ENCODE data around the gene SARS2.
"Not testable (repeated sequence)": the region's sequence is repeated elsewhere in the genome, so short reads cannot be mapped to it uniquely, and the experiment has no call there.

SARS2 gene

DNA sequence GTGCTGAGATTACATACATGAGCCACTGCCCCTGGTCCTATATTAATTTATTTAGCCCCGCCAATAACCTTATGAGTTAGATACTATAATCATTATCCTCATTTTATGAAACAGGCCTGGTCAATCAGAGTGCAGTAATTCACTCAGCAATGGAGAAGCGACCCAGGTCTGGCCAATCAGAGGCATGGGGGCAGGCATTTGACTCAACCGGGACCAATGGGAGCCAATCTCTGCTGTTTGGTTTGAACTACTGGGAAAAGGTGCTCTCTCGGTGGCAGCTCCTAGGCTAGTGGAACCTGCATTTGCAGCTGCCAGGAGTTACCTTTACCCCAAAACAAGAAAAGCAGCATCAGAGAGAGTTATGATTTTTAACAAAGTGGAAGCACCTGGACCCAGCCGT lies 37.7 kb downstream of the SARS2 start:
- no peak for DNase-seq (ENCODE audit: low read depth)

DNA sequence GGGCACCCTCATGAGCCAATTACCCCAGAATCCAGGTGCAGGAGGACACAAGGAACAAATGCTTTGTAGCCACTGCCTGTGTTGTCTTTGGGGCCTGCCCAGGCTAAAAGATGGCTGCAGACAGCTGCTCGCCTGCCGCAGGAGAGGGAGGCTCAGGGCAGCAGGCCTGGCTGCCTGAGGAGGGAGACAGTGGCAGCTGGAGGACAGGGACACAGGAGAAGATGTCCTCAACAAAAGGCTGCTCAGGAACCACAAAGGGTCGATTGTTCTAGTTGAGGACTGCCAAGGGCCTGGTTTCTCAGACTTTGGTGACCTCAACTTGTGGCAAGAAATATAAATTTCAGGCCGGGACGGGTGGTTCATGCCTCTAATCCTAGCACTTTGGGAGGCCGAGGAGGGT lies 38.8 kb downstream of the SARS2 start:
- no peak for DNase-seq (ENCODE audit: low read depth)

DNA sequence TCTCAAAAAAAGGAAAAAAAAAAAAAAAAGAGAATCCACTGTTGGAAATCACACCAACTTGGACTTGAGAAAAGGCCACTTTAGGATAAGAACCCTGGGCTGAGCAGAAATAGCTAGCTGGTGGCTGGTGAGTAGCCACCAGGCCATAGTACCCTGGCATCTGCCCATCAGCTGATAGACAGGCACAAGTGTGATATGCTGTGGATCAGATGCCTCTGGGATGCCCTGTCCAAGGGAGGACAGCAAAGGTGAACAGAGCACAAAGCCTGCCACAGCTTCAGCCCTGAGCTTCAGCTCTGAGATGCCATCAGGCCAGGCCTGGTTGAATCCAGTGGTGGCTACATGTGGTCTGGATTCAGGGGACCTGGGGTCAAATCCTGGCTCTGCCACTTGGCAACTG lies 39.9 kb downstream of the SARS2 start:
- DNase-seq (ENCODE audit: low read depth) = no peak

DNA sequence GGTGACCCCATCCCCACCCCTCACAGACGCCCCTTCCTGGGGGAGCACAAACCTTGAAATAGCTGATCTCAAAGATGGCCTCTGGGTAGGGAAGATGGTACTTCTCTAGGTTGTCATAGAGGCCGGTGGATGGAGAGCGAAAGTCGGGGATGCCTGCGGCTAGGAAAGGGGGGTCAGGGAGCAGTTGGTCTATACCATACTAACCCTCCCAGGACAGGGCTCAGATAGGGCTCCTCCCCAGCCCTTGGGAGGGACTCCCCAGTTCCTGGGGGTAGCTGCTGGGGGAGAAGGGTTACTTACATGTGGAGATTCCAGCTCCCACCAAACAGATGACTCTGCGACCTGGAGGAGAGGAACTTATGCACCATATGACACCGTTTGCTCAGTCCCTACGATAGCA lies 40.8 kb downstream of the SARS2 start:
- no peak for DNase-seq (ENCODE audit: low read depth)

DNA sequence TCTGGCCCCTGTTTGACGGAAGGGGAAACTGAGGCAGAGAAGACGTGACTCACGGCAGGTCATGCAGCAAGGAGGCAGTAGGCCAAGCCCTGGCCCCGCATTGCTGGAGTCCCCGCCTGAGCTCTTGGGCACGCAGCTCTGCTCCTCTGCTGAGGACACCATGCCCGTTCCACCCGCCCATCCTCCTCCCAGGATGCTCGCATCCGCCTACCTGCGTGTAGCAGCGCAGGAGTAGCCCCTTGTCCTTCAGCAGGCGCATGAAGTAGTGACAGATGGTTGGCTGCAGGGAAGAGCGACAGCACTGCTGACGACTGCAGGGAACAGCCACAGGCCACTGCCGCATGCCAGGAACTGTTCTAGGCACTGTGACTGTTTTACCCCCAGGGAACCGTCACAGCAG lies 41.7 kb downstream of the SARS2 start:
- DNase-seq (ENCODE audit: low read depth) = no peak

DNA sequence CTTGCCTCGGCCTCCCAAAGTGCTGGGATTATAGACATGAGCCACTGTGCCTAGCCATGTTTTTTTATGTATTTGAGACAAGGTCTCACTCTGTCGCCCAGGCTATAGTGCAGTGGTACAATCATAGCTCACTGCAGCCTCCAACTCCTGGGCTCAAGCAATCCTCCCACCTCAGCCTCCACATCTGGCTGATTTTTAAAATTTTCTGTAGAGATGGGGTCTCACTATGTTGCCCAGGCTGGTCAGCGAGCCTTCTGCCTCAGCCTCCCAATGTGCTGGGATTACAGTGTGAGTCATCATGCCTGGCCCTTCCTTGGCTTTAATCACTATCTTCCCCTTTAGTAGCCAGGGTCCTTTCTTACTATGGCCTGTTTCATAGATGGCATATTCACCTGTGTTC lies 45.9 kb downstream of the SARS2 start:
- DNase-seq (ENCODE audit: low read depth) = not testable (repeated sequence)

DNA sequence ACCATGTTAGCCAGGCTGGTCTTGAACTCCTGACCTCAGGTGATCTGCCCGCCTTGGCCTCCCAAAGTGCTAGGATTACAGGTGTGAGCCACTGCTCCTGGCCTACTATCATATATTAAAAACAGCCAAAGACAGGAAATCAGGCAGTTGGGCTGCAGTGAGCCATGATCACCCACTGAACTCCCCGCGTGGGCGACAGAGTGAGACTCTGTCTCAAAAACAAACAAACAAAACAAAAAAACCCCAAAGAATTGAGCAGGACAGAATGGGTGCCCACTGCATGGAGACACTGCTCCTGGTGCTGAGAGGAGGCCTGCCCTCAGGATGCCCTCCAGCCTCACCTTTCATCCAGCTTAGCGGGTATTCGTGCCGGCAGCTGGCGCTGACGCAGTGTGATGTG lies 47.3 kb downstream of the SARS2 start:
- no peak for DNase-seq (ENCODE audit: low read depth)

DNA sequence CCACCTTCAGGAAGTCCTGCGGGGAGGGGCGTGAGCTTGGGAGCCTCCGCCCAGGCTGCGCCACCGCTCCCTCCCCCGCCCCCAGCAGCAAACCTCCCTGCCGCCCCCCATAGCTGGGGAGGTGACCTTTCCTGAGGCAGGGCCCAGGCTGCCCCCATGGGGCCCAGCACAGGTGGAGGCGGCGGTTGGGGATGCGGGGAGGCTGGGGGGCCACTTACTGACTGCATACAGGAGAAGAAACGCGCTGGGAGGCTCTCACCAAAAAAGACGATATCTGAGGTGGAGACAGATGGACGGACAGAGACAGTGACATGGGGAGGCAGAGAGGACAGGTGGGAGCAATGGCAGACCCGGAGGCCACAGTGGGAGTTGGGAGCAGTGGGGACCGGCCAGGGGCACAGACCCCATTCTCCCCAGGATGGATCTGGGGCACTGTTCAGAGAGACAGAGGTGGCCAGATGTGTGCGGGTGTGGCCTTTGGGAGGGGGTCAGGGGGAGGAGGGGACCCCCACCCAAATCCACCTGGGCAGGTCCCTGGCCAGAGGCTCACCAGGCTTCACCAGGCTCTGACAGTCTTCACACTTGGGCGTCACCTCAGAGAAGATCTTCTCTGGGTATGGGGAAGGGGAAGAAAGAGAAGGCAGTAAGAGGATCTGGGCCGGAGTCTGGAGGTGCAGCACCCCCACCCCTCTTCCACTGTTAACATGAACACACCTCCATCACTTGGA lies 49.5 kb downstream of the SARS2 start:
- DNase-seq (ENCODE audit: low read depth) = no peak

DNA sequence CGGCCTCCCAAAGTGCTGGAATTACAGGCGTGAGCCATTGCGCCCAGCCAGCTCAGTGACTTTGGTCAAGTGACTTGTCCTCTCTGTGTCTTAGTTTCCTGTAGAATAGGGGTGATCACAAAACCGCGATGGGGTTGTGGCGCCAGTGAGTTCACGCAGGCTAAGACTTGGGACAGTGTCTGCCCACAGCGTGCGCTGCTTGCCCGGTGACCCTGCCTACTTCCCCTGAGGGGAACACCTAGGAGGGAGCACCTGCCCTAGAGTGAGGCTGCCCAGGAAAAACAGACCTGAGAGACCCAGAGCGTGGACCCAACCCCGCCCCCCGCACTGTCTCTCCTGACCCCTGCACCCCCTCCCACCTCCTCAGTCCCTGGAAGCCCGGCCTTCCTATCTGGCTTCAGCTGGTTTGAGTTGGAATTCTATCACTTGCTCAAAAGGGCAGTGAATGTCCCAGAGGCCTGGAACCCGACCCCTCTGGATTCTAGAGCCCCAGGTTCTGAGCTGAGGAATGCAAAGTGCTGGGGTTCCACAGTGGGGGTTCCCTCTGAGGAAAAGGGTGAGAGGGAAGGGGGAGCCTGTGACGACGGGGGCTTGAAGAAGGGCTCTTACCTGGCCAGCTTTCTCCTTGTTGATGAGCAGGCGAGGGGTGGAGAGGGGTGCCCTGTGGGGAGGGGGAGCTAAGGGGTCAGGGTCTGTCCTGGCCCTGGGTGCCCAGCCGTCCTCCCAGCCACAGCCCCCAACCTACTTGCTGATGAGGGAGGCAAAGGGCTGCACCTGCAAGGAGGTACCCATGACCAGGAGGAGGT lies 50.3 kb downstream of the SARS2 start:
- no peak for DNase-seq (ENCODE audit: low read depth)

DNA sequence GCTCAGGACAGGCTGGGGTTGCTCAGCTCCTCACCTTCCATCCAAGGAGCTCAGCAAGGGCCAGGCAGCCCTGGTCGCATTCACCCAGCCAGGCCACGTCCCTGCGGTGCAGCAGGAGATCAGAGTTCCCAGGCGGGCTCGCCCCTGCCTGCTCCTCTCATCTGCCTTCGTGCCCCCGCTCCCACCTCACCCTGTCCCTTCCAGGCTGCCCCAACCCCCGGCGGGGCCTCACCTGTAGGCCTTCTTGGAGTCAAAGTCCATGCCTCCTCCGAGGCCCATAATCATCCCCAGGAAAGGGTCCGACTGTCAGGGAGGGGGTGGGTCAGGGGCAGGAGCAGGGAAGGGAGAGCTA lies 51.2 kb downstream of the SARS2 start:
- DNase-seq (ENCODE audit: low read depth) = no peak

DNA sequence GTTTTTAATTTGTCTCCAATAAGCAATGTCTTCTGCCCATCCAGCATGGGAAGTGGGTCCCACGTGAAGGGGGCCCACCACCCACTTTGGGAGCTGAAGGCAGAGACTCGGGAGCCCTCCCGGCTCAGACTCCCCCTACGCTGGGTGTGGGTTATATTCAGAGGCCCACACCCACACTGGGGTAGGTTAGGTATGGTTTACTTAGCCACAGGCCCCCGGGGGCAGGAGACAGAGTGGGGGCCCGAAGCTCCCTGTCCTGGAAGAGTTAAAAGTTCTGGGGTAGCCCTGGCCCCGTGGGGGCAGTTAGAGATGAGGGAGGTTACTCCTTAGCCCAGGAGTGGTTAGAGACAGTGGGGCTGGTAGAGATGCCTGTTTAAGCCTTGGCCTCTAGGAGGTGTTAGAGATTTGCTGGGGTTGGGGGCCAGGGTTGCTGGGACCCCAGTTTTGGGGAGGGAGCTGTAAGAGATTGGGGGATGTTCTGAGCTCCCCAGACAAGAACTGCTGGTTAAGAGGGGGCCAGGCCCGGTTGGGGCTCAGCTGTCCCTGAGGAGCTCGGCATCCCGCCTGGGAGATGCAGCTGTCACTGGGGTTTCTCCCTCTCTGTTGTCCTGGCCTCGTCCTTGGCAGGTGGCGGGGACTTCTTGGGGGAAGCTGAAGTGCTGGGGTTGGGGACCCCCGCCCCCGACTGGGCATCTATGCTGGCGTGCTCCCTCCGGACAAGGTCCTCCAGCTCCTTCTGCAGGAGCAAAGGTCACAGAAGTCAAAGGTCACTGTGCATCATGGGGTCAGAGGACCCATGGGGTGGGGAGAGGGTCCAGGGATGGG lies 51.8 kb downstream of the SARS2 start:
- no peak for DNase-seq (ENCODE audit: low read depth)

DNA sequence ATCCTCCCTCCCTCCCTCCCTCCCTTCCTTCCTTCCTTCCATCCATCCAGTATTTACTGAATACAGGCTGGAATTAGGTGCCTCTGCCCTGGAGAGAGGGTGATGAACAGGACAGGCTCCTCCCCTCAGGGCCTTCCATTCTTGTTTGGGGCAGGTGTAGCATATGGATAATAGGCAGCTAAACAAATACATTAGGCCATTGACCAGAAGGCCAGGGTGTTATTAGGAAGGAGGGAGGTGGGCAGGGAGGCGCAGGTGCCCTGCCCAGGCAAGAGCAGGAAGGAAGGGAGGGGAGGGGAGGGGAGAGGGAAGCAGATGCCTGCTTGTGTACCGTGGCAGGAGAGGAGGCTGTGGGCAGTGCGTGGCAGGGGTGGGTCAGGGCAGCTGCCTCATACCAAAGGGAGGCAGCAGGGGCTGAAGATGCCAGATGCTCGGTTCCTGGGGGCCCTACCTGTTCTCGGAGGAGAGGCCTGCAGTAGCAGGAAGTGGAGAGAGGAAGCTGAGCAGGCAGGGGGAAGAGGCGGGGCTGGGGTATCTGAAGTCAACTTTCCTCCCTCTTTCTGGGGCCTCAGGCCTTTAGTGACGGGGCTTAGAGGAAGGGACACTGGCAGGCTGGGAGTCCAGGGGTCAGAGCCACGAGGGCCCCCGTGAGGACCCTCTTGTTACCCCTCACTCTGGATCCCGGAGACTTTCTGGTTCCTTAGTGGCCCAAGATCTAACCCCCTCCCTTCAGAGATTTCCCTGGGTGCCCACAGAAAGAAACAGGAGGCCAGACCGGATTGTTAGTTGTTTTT lies 52.6 kb downstream of the SARS2 start, which contains the start of gene RINL:
Gene RINL, minus strand, starts transcription at position 495 of the 794 bp plus-strand sequence. CDS start 1,533 bp downstream, outside the sequence.
- peak; percentile 57 for DNase-seq (ENCODE audit: low read depth)

DNA sequence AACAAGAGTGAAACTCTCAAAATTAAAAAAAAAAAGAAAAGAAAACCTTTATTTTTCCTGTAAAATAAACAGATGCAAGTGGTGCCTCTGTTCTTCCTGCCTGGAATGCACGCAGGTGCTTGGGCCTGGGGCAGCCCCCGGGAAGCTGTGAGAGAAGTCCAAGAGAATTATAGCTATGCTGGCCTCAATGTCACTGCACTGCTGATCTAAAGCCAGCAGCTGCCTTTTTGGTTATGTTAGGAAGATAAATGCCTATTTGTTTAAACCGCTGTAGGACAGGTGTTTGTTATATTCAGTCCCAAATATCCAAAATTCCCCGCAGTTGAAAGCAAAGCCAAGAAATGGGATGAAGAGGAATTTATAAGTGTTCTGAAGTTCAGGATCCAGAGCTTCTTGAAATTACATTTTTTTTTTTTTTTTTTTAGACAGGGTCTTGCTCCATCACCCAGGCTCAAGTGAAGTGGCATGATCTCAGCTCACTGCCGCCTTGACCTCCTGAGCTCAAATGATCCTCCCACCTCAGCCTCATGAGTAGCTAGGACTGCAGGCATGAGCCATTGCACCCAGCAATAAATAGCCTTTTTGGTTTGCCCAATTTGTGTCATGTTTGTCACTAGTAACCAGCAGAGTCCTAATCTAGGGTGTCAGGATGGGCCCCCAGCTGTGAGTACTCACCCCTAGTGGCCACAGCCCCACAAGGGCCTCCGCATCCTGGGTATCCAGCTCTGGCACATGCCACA lies 54.7 kb downstream of the SARS2 start:
- DNase-seq (ENCODE audit: low read depth) = no peak

DNA sequence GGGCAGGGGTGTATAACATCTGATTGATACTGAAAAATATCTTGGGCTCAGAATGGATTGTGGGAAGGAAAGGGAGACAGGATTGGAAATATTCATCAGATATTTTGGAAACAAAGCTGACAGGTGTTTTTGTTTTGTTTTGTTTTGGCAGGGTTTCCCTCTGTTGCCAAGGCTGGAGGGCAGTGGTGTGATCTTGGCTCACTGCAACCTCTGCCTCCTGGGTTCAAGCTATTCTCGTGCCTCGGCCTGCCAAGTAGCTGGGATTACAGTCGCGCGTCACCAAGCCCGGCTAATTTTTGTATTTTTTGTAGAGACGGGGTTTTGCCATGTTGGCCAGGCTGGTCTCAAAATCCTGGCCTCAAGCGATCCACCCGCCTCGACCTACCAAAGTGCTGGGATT lies 57.2 kb downstream of the SARS2 start:
- not testable (repeated sequence) for DNase-seq (ENCODE audit: low read depth)

DNA sequence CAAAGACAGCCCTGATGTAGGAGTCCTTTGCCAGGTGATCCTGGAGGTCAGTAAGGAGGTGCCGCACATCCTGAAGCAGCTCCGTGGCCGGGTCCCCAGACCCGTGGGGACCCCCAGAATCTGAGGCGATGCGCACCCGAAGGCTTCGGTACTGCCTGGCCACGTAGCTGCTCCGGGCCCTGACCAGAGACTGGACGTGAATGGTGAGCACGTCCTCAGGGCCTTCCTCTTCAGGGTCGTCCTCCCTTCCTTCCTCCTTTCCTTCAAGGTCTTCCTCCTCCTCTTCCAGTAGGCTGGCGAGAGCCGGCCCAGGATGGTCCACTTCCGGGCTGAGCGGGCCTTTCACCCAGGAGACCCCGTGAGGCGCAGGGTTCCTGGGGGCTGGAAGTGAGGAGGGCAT lies 60.0 kb downstream of the SARS2 start:
- DNase-seq (ENCODE audit: low read depth) = no peak

DNA sequence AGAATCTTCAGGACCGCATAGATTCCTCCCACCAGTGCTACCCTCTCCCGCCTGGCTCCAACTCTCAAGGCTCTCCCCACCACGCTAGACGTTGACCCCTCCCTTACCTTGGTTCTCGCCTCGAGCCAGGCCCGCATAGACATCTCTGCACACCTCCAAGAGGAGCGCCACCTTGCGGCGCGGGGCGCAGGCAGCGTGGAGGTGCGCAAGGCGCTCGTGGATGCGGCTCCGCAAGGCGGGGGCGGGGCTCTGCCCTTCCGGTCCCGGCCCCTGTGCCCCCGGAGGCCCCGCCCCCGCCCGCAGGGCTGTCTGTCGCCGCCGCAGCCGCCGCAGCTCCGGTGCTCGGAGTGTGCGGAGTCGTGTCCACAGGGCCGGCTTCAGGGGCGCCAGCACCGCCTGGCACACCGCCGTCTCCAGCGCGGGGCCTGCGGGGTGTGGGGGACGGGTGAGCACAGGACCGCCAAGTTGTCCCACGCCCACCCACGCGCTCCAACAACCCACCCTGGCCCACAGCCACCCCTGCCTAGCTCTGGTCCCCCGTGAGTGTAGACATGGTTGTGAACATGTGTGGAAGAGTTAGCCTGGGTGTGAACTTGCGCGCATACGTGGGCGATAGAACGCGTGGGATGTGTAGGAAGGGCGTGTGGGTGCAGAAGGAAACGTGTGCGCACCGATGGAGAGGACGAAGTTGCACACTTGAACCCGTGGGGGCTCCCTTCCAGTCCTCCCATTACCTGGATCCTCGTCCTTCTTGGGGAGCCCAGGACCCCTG lies 60.5 kb downstream of the SARS2 start:
- peak; percentile 90 for DNase-seq (ENCODE audit: low read depth)

DNA sequence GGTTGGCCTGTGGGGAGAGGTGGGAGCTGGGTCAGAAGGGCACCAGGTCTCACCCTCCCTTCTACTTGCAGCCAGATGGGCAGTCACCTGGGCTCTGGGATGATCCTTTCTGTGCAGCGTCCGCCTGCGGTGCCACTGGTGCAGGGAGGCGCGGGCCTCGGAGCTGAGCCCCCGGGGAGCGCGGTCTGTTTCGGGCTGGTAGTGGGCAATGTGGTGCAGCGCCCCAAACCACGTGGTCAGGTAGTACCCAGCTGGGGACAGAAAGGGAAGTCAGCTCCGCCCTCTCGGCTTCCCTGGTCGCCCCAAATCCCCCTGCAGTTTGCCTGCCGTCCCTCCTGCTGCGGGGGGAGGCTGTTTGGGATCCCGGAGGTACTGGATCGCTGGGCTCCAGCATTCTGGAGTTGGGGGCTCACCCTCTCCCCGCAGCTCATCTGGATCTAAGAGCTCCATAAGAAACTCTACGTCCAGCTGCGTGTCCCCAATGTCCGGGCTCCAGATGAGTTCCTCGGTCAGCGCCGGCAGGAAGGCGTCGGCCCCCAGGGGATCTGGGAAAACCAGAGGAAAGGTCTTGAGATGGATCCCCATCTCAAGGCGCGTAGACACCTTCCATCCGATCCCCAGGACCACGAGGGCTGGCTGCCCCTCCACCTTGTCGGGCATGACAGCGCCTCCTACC lies 61.3 kb downstream of the SARS2 start:
- no peak for DNase-seq (ENCODE audit: low read depth)

DNA sequence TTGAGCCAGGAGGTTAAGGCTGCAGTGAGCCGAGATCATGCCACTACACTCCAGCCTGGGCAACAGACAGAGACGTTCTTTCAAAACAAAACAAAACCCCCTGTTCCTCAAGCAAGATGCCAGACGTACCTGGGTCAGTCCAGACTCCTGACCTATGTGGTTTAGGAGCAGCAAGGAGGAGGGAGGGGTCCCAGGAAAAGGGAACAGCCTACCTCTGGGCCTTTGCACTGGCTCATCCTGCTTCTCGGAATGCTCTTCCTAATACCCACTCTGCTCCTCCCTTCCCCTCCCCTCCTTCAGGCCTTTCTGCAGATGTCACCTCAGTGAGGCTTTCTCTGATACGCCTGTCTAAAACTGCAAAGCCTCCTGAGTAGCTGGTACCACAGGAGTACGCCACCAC lies 62.0 kb downstream of the SARS2 start:
- DNase-seq (ENCODE audit: low read depth) = no peak

DNA sequence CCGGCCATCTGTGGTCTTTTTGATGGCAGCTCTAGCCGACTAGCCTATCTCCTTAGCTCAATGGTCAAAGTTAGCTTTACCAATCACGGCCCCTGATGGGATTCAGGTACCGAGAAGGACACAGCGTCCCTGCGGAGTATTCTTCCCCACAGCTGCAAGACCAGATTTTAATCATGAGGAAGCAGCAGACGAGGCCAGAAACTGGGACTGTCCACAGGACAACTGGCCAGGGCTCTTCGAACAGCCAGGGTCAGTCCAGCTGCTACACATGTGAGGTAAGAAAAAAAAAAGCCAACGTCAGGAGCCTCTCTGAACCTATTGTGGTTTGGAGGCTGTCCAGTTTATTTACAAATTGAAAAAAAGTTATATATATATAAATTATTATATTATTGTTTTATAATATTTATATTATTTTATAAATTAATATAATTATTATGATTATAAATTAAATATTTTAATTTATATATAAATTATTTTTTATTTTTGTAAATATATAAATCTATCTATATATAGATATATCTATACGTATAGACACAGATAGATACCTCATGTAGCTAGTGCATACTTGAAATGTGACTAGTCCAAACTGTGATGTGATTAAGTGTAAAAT lies 63.3 kb downstream of the SARS2 start:
- no peak for DNase-seq (ENCODE audit: low read depth)

Measured in activated T-helper 9 cell treated with anti-CD3 and anti-CD28 coated beads, Interleukin-2, amount 50 U/mL, for 16 hours (primary cell).